C4-2B (cell line): ENCODE results near the gene RAB3D.

Experiments used
- ZFX ChIP-seq: fragments of 450-650 bp; IDR thresholded peaks from 2 replicates; pipeline ENCODE4 v1.6.1; 2017
- TF ChIP-seq, protein P1 (sequence below): fragments of 450-650 bp; conservative IDR thresholded peaks from 2 replicates; pipeline ENCODE4 v1.5.1; 2017; ENCODE audit warnings: mild to moderate bottlenecking

DNA sequence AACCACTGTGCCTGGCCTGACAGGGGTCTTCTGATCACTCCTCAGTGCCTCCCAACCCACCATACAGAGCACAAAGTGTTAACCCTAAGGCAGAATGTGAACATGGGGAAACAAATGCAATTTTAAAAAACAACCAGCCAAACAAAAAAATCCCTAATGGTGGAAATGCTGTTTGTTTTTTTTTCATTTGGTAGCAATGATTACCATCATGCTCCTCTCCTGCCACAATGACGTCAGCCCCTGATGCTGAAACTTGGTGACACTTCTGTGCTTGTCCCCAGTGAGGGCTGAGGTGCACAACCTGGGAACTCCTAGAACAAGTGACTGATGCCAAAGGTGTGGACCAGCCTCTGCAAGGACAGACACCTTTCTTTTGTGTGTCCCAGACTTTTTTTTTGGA lies 47.5 kb downstream of the RAB3D start:
- TF ChIP-seq, protein P1, sequence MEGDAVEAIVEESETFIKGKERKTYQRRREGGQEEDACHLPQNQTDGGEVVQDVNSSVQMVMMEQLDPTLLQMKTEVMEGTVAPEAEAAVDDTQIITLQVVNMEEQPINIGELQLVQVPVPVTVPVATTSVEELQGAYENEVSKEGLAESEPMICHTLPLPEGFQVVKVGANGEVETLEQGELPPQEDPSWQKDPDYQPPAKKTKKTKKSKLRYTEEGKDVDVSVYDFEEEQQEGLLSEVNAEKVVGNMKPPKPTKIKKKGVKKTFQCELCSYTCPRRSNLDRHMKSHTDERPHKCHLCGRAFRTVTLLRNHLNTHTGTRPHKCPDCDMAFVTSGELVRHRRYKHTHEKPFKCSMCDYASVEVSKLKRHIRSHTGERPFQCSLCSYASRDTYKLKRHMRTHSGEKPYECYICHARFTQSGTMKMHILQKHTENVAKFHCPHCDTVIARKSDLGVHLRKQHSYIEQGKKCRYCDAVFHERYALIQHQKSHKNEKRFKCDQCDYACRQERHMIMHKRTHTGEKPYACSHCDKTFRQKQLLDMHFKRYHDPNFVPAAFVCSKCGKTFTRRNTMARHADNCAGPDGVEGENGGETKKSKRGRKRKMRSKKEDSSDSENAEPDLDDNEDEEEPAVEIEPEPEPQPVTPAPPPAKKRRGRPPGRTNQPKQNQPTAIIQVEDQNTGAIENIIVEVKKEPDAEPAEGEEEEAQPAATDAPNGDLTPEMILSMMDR = no peak
- TF ChIP-seq ZFX = no peak
